ENCODE results near the gene VAMP5. TPM values are rescaled to one million over a fixed set of nuclear protein-coding genes. Genes with fewer than 3 reads are reported as not detected.
"Not testable (repeated sequence)": the region's sequence is repeated elsewhere in the genome, so short reads cannot be mapped to it uniquely, and the experiment has no call there.

The VAMP5 gene
- total RNA-seq, 1 donor from 2014 or later: 42.5 TPM

DNA sequence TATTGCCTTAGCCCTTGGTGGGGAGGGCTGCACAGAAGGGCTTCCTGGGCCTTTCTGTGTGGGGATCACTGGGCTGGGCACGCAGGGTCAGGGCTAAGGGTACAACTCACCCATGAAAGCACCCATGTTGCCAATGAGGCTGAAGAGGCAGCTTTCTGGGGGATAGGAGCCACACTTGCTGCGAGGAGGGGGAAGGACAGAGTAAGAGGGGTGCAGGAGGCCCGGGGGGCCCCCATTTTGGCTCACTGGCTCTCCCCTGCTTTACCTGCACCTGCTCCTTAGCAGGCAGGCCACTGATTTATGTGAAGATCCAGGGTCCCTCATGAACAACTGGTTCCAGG is 16.0 kb downstream of the VAMP5 start:
- Histone ChIP-seq H3K9me3 (no peaks in the 10 kb centered on the region), H3K4me3 (no peak overlapping the region), H3K27me3 (no peaks in the 10 kb centered on the region), H3K36me3 (peaks cover 0 to 24% of the 10 kb centered on the region in 2 donors), H3K27ac (no peak overlapping the region), H3K4me1 (peaks cover 51% of the 10 kb centered on the region)
- no peak for DNase-seq (ENCODE audit: extremely low spot score in 2 of 2)
- TF ChIP-seq POLR2AphosphoS5 (IDR thresholded peaks at IDR 0.05; ENCODE audit: insufficient read depth in 1 of 2, low read depth in 1 of 2): no peak
- TF ChIP-seq POLR2A (IDR thresholded peaks at IDR 0.05): no peak
- TF ChIP-seq, protein P1, sequence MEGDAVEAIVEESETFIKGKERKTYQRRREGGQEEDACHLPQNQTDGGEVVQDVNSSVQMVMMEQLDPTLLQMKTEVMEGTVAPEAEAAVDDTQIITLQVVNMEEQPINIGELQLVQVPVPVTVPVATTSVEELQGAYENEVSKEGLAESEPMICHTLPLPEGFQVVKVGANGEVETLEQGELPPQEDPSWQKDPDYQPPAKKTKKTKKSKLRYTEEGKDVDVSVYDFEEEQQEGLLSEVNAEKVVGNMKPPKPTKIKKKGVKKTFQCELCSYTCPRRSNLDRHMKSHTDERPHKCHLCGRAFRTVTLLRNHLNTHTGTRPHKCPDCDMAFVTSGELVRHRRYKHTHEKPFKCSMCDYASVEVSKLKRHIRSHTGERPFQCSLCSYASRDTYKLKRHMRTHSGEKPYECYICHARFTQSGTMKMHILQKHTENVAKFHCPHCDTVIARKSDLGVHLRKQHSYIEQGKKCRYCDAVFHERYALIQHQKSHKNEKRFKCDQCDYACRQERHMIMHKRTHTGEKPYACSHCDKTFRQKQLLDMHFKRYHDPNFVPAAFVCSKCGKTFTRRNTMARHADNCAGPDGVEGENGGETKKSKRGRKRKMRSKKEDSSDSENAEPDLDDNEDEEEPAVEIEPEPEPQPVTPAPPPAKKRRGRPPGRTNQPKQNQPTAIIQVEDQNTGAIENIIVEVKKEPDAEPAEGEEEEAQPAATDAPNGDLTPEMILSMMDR (IDR thresholded peaks at IDR 0.05): no peak
- intact Hi-C loops (cut with DNase I): loop anchor here (10.0 kb wide), 1 partner anchor 55 kb away; no protein-coding TSS in a partner anchor

DNA sequence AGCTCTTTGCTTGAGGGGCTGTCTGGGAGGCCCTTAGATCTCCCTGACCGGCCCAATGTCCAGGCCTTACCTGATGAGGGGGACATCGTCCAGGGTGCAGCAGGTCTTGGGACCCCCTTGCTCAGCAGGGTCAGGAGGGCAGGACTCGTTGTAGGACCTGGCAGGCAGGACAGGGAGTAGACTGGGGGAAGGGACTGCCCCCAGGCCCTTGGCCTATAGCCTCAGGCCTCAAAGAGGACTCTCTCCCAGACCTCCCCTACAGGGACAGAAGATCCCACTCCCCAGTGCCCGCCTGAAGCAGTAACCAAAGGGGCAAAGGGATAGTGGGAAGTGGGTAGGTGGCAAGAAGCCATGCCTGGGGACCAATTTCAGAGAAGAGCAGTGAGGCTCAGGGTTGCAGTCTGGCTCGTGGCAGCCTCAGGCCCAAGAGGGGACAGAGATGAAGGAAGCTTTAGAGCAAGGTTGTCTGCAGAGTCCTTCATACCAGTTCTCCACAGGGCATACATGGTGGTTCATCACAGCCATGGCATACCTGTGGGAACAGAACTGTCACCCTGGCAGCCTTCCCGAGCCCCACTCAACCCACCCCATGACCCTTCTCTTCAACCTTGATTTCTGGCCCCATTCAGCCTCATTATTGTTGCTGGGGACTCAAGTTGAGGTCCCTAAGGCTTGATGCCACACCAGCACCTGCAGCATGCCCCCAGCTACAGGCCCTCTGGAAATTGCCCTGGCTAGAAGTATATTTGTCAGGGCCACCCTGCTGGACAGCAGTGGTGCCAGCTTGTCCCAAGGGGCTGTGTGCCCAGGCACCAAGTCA is 16.9 kb downstream of the VAMP5 start:
- DNase-seq (ENCODE audit: extremely low spot score in 2 of 2): no peak
- H3K9me3 ChIP-seq: no peaks in the 10 kb centered on the region
- intact Hi-C loops (cut with DNase I): loop anchor here (10.0 kb wide), 1 partner anchor 56 kb away; no protein-coding TSS in a partner anchor
- TF ChIP-seq POLR2A (IDR thresholded peaks at IDR 0.05) (no peak), POLR2AphosphoS5 (IDR thresholded peaks at IDR 0.05; ENCODE audit: insufficient read depth in 1 of 2, low read depth in 1 of 2) (no peak)
- TF ChIP-seq, protein P1 (IDR thresholded peaks at IDR 0.05): no peak
- peak overlapping the region; percentile 90 for H3K27ac ChIP-seq
- no peaks in the 10 kb centered on the region for H3K27me3 ChIP-seq
- H3K4me3 ChIP-seq: peak overlapping the region; percentile 70 to 76
- H3K4me1 ChIP-seq: peaks cover 59% of the 10 kb centered on the region
- peaks cover 0 to 24% of the 10 kb centered on the region in 2 donors for H3K36me3 ChIP-seq

DNA sequence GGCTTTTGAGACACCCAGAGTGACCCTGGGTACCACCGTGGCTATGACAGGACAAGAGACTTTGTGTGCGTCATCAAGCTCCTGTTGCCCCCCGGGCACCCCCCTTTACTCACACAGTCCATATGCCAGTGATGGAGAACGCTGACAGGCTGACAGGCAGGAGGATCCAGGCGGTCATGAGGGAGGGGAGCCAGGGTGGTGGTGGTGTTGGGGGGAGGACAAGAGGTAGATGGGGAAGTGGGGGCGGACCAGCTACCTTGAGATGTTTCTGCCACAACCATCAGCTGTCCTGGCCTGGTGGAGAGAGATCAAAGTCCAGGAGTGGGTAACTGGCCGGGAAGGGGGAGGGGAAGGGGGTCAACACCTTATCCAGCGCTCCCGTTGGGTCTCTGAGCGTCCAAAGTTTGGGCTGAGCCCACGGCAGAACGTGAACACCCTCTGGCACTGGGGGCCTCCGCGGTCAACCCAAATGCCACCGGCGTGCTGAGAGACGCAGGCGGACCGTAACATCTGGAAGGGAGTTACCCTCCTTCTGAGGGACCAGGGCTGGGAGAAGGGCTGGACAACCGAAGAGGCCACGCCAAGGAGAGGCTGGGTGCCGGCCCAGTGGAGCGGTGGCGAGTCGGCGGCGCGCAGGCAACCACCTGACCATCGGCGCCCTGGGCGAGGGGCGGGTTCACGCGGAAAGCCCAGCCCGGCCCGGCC is 17.7 kb downstream of the VAMP5 start:
- Histone ChIP-seq H3K4me1 (peaks cover 59% of the 10 kb centered on the region), H3K27ac (peak overlapping the region; percentile 90), H3K4me3 (peak overlapping the region; percentile 70 to 76), H3K36me3 (peaks cover 0 to 24% of the 10 kb centered on the region in 2 donors), H3K27me3 (no peaks in the 10 kb centered on the region), H3K9me3 (no peaks in the 10 kb centered on the region)
- DNase-seq (ENCODE audit: extremely low spot score in 2 of 2): no peak
- intact Hi-C loops (cut with DNase I): loop anchor here (10.0 kb wide), 1 partner anchor 57 kb away; no protein-coding TSS in a partner anchor
- TF ChIP-seq, protein P1 (IDR thresholded peaks at IDR 0.05): no peak
- TF ChIP-seq POLR2A (IDR thresholded peaks at IDR 0.05) (no peak), POLR2AphosphoS5 (IDR thresholded peaks at IDR 0.05; ENCODE audit: insufficient read depth in 1 of 2, low read depth in 1 of 2) (no peak)

DNA sequence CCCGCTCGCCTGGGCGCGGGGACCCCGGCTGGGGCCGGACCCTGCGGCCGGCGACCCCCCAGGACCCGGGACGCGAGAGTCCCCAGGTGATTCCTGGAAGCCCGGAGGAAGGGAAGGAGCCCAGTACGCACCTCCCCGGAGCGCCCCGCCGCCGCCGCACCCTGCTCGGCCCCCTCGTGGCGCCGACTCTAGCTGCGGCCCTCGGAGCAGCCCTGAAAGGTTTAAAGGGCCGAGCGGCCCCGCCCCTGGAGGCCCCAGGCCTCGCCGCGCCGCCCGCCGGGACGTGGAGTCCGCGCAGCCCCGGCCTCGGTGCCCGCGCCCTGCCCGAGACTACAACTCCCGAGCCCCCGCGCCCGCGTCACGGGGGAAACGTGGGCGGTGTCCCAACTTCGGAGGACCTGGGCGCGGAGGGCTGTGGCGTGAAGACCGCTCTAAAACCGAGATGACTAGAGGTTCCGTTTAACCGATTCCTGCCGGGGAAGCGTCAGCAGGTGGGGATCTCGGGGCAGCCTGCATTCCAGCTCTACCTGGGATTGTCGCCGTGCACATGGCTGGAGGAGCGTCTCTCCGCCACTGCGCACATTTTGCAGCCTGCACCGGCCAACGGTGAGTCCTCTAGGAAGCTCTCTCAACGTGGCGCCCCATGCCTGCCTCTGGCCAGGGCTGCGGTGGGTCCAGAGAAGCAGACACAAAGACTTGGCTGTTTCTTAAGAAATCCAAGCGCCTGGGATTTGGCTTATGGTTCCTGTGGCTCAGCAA is 18.4 kb downstream of the VAMP5 start, which contains the start of gene TMEM150A:
TMEM150A (minus strand) TSS at position 223 of the 759 bp plus-strand sequence. CDS start 750 bp downstream, outside the sequence.
- no peaks in the 10 kb centered on the region for H3K27me3 ChIP-seq
- H3K36me3 ChIP-seq: peaks cover 0 to 17% of the 10 kb centered on the region in 2 donors
- peaks cover 61% of the 10 kb centered on the region for H3K4me1 ChIP-seq
- H3K9me3 ChIP-seq: no peaks in the 10 kb centered on the region
- peak within 1 kb of the TSS; percentile 70 to 76 for H3K4me3 ChIP-seq
- intact Hi-C loops (cut with DNase I): loop anchor here (10.0 kb wide), 1 partner anchor 58 kb away; no protein-coding TSS in a partner anchor
- no peak for DNase-seq (ENCODE audit: extremely low spot score in 2 of 2)
- H3K27ac ChIP-seq: peak within 1 kb of the TSS; percentile 90
- TF ChIP-seq POLR2A (IDR thresholded peaks at IDR 0.05) (peak in 1 of 2 donors; percentile 77), POLR2AphosphoS5 (IDR thresholded peaks at IDR 0.05; ENCODE audit: insufficient read depth in 1 of 2, low read depth in 1 of 2) (peak in 1 of 2 donors; percentile 85)
- TF ChIP-seq, protein P1 (IDR thresholded peaks at IDR 0.05): peak in 2 of 3 experiments; percentile 25 to 56

DNA sequence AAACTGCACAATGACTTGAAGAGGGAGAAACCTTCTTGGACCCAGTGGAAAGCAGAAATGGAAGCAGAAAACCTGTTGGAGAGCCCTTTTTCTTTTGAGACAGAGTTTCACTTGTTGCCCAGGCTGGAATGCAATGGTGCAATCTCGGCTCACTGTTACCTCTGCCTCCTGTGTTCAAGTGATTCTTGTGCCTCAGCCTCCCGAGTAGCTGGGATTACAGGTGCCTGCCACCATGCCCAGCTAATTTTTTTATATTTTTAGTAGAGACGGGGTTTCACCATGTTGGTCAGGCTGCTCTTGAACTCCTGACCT is 19.9 kb downstream of the VAMP5 start:
- Histone ChIP-seq H3K4me1 (peaks cover 73% of the 10 kb centered on the region), H3K4me3 (peak overlapping the region; percentile 70 to 76)

More for the DNA sequence above, 19.9 kb downstream of the VAMP5 start:
- not testable (repeated sequence) for H3K9me3 ChIP-seq; DNase-seq (ENCODE audit: extremely low spot score in 2 of 2); H3K27me3 ChIP-seq
- Histone ChIP-seq H3K27ac (peak overlapping the region; percentile 90), H3K36me3 (peaks cover 0 to 13% of the 10 kb centered on the region in 2 donors)
- intact Hi-C loops (cut with DNase I): loop anchor here (10.0 kb wide), 1 partner anchor 59 kb away; no protein-coding TSS in a partner anchor

All from vagina (tissue), 2 donors.